ENCODE data around the gene ANOS1. TPM values are rescaled to one million over a fixed set of nuclear protein-coding genes. Genes with fewer than 3 reads are reported as not detected.

Gene ANOS1
- total RNA-seq, 1 experiment from 2014 or later, result 24.8 TPM

DNA sequence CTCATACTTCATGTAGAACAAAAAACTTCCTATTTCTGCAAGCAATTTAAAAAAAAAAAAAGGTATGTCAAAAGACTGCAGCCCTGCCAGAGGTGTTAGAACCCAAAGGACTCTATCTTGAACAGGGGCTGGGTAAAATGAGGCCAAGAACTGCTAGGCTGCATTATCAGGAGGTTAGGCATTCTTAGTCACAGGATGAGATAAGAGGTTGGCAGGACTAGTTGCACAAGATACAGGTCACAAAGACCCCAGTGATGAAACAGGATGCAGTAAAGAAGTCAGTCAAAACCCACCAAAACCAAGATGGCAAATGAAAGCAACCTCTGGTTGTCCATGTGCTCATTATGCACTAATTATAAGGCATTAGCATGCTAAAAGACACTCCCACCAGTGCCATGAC is 104.1 kb downstream of the ANOS1 start:
- no peak for TF ChIP-seq JAZF1 (CRISPR knock-in tag; IDR thresholded peaks at IDR 0.05)
- TF ChIP-seq, protein P1, sequence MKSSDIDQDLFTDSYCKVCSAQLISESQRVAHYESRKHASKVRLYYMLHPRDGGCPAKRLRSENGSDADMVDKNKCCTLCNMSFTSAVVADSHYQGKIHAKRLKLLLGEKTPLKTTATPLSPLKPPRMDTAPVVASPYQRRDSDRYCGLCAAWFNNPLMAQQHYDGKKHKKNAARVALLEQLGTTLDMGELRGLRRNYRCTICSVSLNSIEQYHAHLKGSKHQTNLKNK (CRISPR knock-in tag; IDR thresholded peaks at IDR 0.05), result no peak
- no peak for TF ChIP-seq OVOL2 (CRISPR knock-in tag; IDR thresholded peaks at IDR 0.05; ENCODE audit: borderline replicate concordance)
- TF ChIP-seq, protein P2, sequence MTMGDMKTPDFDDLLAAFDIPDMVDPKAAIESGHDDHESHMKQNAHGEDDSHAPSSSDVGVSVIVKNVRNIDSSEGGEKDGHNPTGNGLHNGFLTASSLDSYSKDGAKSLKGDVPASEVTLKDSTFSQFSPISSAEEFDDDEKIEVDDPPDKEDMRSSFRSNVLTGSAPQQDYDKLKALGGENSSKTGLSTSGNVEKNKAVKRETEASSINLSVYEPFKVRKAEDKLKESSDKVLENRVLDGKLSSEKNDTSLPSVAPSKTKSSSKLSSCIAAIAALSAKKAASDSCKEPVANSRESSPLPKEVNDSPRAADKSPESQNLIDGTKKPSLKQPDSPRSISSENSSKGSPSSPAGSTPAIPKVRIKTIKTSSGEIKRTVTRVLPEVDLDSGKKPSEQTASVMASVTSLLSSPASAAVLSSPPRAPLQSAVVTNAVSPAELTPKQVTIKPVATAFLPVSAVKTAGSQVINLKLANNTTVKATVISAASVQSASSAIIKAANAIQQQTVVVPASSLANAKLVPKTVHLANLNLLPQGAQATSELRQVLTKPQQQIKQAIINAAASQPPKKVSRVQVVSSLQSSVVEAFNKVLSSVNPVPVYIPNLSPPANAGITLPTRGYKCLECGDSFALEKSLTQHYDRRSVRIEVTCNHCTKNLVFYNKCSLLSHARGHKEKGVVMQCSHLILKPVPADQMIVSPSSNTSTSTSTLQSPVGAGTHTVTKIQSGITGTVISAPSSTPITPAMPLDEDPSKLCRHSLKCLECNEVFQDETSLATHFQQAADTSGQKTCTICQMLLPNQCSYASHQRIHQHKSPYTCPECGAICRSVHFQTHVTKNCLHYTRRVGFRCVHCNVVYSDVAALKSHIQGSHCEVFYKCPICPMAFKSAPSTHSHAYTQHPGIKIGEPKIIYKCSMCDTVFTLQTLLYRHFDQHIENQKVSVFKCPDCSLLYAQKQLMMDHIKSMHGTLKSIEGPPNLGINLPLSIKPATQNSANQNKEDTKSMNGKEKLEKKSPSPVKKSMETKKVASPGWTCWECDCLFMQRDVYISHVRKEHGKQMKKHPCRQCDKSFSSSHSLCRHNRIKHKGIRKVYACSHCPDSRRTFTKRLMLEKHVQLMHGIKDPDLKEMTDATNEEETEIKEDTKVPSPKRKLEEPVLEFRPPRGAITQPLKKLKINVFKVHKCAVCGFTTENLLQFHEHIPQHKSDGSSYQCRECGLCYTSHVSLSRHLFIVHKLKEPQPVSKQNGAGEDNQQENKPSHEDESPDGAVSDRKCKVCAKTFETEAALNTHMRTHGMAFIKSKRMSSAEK (CRISPR knock-in tag; IDR thresholded peaks at IDR 0.05; ENCODE audit: borderline replicate concordance), result no peak
- no peak for DNase-seq (ENCODE audit: low spot score)
- ChIA-PET CTCF (no interaction called here), POLR2A (no interaction called here)
- Mint-ChIP-seq H3K9me3 (peaks cover 10% of the 10 kb centered on the region), H3K27me3 (ENCODE audit: low read depth) (no peaks in the 10 kb centered on the region), H3K27ac (no peak overlapping the region), H3K4me1 (peaks cover 14% of the 10 kb centered on the region), H3K36me3 (peaks cover 5% of the 10 kb centered on the region), H3K4me3 (no peak overlapping the region)
- no peak for ATAC-seq

DNA sequence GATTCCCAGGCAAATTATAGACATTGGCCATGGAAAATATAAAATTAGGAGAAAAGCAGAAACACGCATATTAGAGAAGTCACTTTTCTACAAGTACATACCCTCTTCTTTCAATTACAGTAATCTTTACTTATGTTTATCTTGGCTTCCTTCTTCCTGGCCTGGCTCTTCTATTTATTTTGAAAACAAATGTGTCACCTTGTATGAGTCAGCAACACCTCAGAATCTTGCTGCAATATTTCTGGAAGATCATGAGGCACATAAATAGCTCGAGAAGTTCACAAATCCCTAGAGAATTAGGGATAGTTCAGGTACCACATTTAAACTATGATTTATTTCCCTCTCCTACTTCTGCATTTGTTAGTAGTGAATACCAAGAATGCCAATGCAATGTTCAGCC is 124.6 kb downstream of the ANOS1 start:
- Mint-ChIP-seq H3K27me3 (ENCODE audit: low read depth) (no peaks in the 10 kb centered on the region), H3K36me3 (peaks cover 11% of the 10 kb centered on the region), H3K9me3 (peaks cover 9% of the 10 kb centered on the region), H3K4me1 (peaks cover 12% of the 10 kb centered on the region), H3K4me3 (no peak overlapping the region), H3K27ac (no peak overlapping the region)
- ATAC-seq (no peak), DNase-seq (ENCODE audit: low spot score) (no peak)
- CTCF ChIA-PET, result no interaction called here
- POLR2A ChIA-PET, result no interaction called here
- TF ChIP-seq, protein P3, sequence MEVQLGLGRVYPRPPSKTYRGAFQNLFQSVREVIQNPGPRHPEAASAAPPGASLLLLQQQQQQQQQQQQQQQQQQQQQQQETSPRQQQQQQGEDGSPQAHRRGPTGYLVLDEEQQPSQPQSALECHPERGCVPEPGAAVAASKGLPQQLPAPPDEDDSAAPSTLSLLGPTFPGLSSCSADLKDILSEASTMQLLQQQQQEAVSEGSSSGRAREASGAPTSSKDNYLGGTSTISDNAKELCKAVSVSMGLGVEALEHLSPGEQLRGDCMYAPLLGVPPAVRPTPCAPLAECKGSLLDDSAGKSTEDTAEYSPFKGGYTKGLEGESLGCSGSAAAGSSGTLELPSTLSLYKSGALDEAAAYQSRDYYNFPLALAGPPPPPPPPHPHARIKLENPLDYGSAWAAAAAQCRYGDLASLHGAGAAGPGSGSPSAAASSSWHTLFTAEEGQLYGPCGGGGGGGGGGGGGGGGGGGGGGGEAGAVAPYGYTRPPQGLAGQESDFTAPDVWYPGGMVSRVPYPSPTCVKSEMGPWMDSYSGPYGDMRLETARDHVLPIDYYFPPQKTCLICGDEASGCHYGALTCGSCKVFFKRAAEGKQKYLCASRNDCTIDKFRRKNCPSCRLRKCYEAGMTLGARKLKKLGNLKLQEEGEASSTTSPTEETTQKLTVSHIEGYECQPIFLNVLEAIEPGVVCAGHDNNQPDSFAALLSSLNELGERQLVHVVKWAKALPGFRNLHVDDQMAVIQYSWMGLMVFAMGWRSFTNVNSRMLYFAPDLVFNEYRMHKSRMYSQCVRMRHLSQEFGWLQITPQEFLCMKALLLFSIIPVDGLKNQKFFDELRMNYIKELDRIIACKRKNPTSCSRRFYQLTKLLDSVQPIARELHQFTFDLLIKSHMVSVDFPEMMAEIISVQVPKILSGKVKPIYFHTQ (CRISPR knock-in tag; IDR thresholded peaks at IDR 0.05), result no peak
- TF ChIP-seq, protein P4, sequence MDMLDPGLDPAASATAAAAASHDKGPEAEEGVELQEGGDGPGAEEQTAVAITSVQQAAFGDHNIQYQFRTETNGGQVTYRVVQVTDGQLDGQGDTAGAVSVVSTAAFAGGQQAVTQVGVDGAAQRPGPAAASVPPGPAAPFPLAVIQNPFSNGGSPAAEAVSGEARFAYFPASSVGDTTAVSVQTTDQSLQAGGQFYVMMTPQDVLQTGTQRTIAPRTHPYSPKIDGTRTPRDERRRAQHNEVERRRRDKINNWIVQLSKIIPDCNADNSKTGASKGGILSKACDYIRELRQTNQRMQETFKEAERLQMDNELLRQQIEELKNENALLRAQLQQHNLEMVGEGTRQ (CRISPR knock-in tag; IDR thresholded peaks at IDR 0.05), result no peak
- TF ChIP-seq SMAD4 (CRISPR knock-in tag; IDR thresholded peaks at IDR 0.05), result no peak
- TF ChIP-seq, protein P5, sequence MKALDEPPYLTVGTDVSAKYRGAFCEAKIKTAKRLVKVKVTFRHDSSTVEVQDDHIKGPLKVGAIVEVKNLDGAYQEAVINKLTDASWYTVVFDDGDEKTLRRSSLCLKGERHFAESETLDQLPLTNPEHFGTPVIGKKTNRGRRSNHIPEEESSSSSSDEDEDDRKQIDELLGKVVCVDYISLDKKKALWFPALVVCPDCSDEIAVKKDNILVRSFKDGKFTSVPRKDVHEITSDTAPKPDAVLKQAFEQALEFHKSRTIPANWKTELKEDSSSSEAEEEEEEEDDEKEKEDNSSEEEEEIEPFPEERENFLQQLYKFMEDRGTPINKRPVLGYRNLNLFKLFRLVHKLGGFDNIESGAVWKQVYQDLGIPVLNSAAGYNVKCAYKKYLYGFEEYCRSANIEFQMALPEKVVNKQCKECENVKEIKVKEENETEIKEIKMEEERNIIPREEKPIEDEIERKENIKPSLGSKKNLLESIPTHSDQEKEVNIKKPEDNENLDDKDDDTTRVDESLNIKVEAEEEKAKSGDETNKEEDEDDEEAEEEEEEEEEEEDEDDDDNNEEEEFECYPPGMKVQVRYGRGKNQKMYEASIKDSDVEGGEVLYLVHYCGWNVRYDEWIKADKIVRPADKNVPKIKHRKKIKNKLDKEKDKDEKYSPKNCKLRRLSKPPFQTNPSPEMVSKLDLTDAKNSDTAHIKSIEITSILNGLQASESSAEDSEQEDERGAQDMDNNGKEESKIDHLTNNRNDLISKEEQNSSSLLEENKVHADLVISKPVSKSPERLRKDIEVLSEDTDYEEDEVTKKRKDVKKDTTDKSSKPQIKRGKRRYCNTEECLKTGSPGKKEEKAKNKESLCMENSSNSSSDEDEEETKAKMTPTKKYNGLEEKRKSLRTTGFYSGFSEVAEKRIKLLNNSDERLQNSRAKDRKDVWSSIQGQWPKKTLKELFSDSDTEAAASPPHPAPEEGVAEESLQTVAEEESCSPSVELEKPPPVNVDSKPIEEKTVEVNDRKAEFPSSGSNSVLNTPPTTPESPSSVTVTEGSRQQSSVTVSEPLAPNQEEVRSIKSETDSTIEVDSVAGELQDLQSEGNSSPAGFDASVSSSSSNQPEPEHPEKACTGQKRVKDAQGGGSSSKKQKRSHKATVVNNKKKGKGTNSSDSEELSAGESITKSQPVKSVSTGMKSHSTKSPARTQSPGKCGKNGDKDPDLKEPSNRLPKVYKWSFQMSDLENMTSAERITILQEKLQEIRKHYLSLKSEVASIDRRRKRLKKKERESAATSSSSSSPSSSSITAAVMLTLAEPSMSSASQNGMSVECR (CRISPR knock-in tag; IDR thresholded peaks at IDR 0.05; ENCODE audit: borderline replicate concordance), result no peak
- TF ChIP-seq, protein P6, sequence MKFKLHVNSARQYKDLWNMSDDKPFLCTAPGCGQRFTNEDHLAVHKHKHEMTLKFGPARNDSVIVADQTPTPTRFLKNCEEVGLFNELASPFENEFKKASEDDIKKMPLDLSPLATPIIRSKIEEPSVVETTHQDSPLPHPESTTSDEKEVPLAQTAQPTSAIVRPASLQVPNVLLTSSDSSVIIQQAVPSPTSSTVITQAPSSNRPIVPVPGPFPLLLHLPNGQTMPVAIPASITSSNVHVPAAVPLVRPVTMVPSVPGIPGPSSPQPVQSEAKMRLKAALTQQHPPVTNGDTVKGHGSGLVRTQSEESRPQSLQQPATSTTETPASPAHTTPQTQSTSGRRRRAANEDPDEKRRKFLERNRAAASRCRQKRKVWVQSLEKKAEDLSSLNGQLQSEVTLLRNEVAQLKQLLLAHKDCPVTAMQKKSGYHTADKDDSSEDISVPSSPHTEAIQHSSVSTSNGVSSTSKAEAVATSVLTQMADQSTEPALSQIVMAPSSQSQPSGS (CRISPR knock-in tag; IDR thresholded peaks at IDR 0.05; ENCODE audit: borderline replicate concordance, low read depth), result no peak
- TF ChIP-seq, protein P7, sequence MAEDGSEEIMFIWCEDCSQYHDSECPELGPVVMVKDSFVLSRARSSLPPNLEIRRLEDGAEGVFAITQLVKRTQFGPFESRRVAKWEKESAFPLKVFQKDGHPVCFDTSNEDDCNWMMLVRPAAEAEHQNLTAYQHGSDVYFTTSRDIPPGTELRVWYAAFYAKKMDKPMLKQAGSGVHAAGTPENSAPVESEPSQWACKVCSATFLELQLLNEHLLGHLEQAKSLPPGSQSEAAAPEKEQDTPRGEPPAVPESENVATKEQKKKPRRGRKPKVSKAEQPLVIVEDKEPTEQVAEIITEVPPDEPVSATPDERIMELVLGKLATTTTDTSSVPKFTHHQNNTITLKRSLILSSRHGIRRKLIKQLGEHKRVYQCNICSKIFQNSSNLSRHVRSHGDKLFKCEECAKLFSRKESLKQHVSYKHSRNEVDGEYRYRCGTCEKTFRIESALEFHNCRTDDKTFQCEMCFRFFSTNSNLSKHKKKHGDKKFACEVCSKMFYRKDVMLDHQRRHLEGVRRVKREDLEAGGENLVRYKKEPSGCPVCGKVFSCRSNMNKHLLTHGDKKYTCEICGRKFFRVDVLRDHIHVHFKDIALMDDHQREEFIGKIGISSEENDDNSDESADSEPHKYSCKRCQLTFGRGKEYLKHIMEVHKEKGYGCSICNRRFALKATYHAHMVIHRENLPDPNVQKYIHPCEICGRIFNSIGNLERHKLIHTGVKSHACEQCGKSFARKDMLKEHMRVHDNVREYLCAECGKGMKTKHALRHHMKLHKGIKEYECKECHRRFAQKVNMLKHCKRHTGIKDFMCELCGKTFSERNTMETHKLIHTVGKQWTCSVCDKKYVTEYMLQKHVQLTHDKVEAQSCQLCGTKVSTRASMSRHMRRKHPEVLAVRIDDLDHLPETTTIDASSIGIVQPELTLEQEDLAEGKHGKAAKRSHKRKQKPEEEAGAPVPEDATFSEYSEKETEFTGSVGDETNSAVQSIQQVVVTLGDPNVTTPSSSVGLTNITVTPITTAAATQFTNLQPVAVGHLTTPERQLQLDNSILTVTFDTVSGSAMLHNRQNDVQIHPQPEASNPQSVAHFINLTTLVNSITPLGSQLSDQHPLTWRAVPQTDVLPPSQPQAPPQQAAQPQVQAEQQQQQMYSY (CRISPR knock-in tag; IDR thresholded peaks at IDR 0.05), result no peak
